ENCODE measurements around the gene GSTM3.
"Not testable (repeated sequence)": the region's sequence is repeated elsewhere in the genome, so short reads cannot be mapped to it uniquely, and the experiment has no call there.

GSTM3 gene

DNA sequence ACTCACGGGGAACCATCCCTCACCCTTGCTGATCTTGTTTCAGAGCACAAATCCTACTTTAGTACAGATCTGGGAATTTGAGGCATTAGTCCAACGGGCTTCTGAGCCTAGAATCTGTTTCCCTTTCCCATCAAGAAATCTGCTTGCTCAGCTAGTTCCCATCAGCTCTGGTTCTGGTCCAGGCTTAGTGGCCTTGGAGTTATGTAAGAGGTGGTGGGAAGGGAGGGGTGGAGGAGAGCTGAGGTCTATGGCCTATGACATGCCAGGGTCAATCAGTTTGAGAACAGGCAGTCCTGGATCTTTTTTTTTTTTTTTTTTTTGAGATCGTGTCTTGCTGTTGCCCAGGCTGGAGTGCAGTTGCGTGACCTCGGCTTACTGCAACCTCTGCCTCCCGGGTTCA, 49.1 kb downstream of the GSTM3 start:
- no peak for DNase-seq

- no peak for DNase-seq
Measured at GRCh38 chr1:109689844-109690405, 50.9 kb downstream of the GSTM3 start.

GRCh38 chr1:109687641-109688499, 53.0 kb downstream of the GSTM3 start, which contains the start of gene GSTM1:
Gene GSTM1 (plus strand): TSS chr1:109687817. CDS start chr1:109687874, 57 bp downstream.
- no peak for DNase-seq

DNA sequence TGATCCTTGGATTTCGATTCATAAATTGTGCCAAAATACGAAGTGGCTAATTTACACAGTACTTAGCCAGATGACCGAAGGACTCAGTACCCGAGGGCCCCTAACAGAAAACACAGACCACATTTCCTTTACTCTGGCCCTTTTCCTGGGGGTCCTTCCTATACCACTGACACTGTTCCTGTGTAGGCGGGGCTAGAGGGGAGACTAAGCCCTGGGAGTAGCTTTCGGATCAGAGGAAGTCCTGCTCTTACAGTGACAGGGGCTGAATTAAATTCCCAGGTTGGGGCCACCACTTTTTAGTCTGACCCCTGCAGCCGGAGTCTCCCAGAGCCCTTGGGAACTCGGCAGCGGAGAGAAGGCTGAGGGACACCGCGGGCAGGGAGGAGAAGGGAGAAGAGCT, 53.7 kb downstream of the GSTM3 start:
- DNase-seq: not testable (repeated sequence)

- DNase-seq: not testable (repeated sequence)
Measured at GRCh38 chr1:109685890-109686289, 54.9 kb downstream of the GSTM3 start.

- not testable (repeated sequence) for DNase-seq
Measured at GRCh38 chr1:109685399-109685798, 55.4 kb downstream of the GSTM3 start.

- not testable (repeated sequence) for DNase-seq
Measured at GRCh38 chr1:109684777-109685176, 56.1 kb downstream of the GSTM3 start.
